GM18511 (cell line): ENCODE data around the gene AREG.

ENCODE experiments used
- ATAC-seq: cut with Tn5 transposase; IDR thresholded peaks from one replicate; pipeline ENCODE4 v1.9.1; 2021; ENCODE audit warnings: mild to moderate bottlenecking, moderate library complexity; ENCODE audit not compliant: unreplicated experiment

Gene AREG

DNA sequence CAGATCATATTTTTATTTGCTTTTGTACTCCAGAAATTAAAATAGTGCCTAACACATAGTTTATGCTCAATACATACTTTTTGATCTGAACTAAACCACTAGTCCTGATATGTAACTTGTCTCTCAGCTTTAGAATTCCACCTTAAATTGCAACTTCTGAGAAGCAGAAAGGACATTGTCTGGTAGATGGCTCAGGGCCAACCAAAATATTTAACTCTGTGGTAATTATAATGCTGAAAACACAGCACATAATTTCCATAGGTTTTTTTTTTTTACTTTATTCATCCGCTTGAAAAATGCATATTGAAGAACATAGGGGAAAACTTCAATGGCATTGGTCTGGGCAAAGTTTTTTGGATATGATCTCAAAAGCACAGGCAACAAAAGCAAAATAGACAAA lies 59.3 kb downstream of the AREG start:
- ATAC-seq = no peak
